Mesothelial cell of epicardium (in vitro differentiated cells): ENCODE measurements around the gene RNLS. TPM values are rescaled to one million over a fixed set of nuclear protein-coding genes. Genes with fewer than 3 reads are reported as not detected.

ENCODE experiments used
- DNase-seq, 2 experiments: peaks; one replicate each; pipeline ENCODE4 v3.0.0; 2021; ENCODE audit warnings: low spot score in 2 of 2; ENCODE audit not compliant: unreplicated experiment in 2 of 2
- H3K27ac Mint-ChIP-seq: 2 replicates; pipeline ENCODE4 v1.8.0; 2021; ENCODE audit warnings: mixed read lengths
- H3K27me3 Mint-ChIP-seq: 2 replicates; pipeline ENCODE4 v1.8.0; 2021; ENCODE audit warnings: low read depth, mixed read lengths
- H3K36me3 Mint-ChIP-seq: 2 replicates; pipeline ENCODE4 v1.8.0; 2021; ENCODE audit warnings: mixed read lengths
- H3K4me1 Mint-ChIP-seq: 2 replicates; pipeline ENCODE4 v1.8.0; 2021; ENCODE audit warnings: mixed read lengths
- H3K4me3 Mint-ChIP-seq: 2 replicates; pipeline ENCODE4 v1.8.0; 2021; ENCODE audit warnings: mild to moderate bottlenecking, moderate library complexity, mixed read lengths
- H3K9me3 Mint-ChIP-seq: 2 replicates; pipeline ENCODE4 v1.8.0; 2021; ENCODE audit warnings: mixed read lengths
- CTCF ChIP-seq: fragments of 200-600 bp; sonication (generic); IDR thresholded peaks from one replicate; pipeline ENCODE4 v1.5.0; 2021; ENCODE audit warnings: antibody characterized with exemption; ENCODE audit not compliant: unreplicated experiment
- total RNA-seq: library from RNA; stranded (reverse); gene quantifications from 3 replicates; pipeline ENCODE4 v1.2.1, GENCODE V29; 2021

RNLS gene
- total RNA-seq, 1 donor from 2014 or later: 9.4 TPM

- Mint-ChIP-seq H3K4me3 (no peak overlapping the region), H3K4me1 (no peaks in the 10 kb centered on the region), H3K27me3 (no peaks in the 10 kb centered on the region), H3K36me3 (no peaks in the 10 kb centered on the region), H3K9me3 (peaks cover 23% of the 10 kb centered on the region), H3K27ac (no peak overlapping the region)
- no peak for DNase-seq
- TF ChIP-seq CTCF: no peak
These were observed 173.3 kb downstream of the RNLS start for GRCh38 chr10:88409824-88410223.

- TF ChIP-seq CTCF: no peak
- H3K4me3 Mint-ChIP-seq: no peak overlapping the region
- DNase-seq: no peak
These were observed 173.9 kb downstream of the RNLS start for GRCh38 chr10:88409236-88409635.

GRCh38 chr10:88408096-88408495 is 175.0 kb downstream of the RNLS start:
- Mint-ChIP-seq H3K36me3 (no peaks in the 10 kb centered on the region), H3K27ac (no peak overlapping the region), H3K9me3 (peaks cover 23% of the 10 kb centered on the region), H3K4me1 (no peaks in the 10 kb centered on the region), H3K4me3 (no peak overlapping the region), H3K27me3 (no peaks in the 10 kb centered on the region)
- DNase-seq: no peak
- no peak for TF ChIP-seq CTCF

More at GRCh38 chr10:88409236-88409635, 173.9 kb downstream of the RNLS start:
- H3K9me3 Mint-ChIP-seq: peaks cover 23% of the 10 kb centered on the region
- H3K36me3 Mint-ChIP-seq: no peaks in the 10 kb centered on the region
- no peaks in the 10 kb centered on the region for H3K4me1 Mint-ChIP-seq
- H3K27ac Mint-ChIP-seq: no peak overlapping the region
- H3K27me3 Mint-ChIP-seq: no peaks in the 10 kb centered on the region

- H3K4me3 Mint-ChIP-seq: no peak overlapping the region
- peaks cover 8% of the 10 kb centered on the region for H3K36me3 Mint-ChIP-seq
- DNase-seq: no peak
- peaks cover 5% of the 10 kb centered on the region for H3K4me1 Mint-ChIP-seq
- no peak for TF ChIP-seq CTCF
- peaks cover 35% of the 10 kb centered on the region for H3K9me3 Mint-ChIP-seq
- H3K27me3 Mint-ChIP-seq: no peaks in the 10 kb centered on the region
- H3K27ac Mint-ChIP-seq: no peak overlapping the region
These were observed 179.0 kb downstream of the RNLS start for GRCh38 chr10:88404133-88404532.

GRCh38 chr10:88401671-88402347 is 181.3 kb downstream of the RNLS start:
- no peak for TF ChIP-seq CTCF
- DNase-seq: no peak
- Mint-ChIP-seq H3K9me3 (peaks cover 54% of the 10 kb centered on the region), H3K27me3 (no peaks in the 10 kb centered on the region), H3K36me3 (peaks cover 20% of the 10 kb centered on the region), H3K4me3 (no peak overlapping the region), H3K4me1 (peaks cover 5% of the 10 kb centered on the region), H3K27ac (no peak overlapping the region)
